Keratinocyte (primary cell): ENCODE measurements around the gene LRRC51. TPM values are rescaled to one million over a fixed set of nuclear protein-coding genes. Genes with fewer than 3 reads are reported as not detected.

Experiments used
- DNase-seq: peaks from one replicate; pipeline ENCODE4 v3.0.0-alpha.2; 2011; ENCODE audit warnings: low read depth, missing footprints, low spot score
- FAIRE-seq: peaks from 2 replicates; lab custom pipeline; 2011; peaks lifted over from hg19 to GRCh38; lab: Jason Lieb, UNC
- H2AFZ ChIP-seq: 2 replicates; pipeline ENCODE4 v1.6.0; 2012; ENCODE audit warnings: low read length, control low read depth, inconsistent platforms; ENCODE audit not compliant: control insufficient read depth
- H3K27ac ChIP-seq: 2 replicates; pipeline ENCODE4 v1.5.1; 2011; ENCODE audit warnings: low read length; ENCODE audit not compliant: control insufficient read depth, insufficient read depth
- H3K27me3 ChIP-seq: 3 replicates; pipeline ENCODE4 v1.6.0; 2011; ENCODE audit warnings: low read length; ENCODE audit not compliant: control insufficient read depth, insufficient read depth; ENCODE audit errors: extremely low read depth
- H3K36me3 ChIP-seq, 2 experiments: 2 replicates in 1 of 2; 3 replicates in 1 of 2; pipeline ENCODE4 v1.5.1; 2011; ENCODE audit warnings: low read length in 2 of 2, mild to moderate bottlenecking in 1 of 2; ENCODE audit not compliant: control insufficient read depth in 2 of 2, insufficient read depth in 2 of 2; ENCODE audit errors: extremely low read depth in 1 of 2
- H3K4me1 ChIP-seq: 3 replicates; pipeline ENCODE4 v1.5.1; 2011; ENCODE audit warnings: low read length; ENCODE audit not compliant: control insufficient read depth, insufficient read depth; ENCODE audit errors: extremely low read depth
- H3K4me2 ChIP-seq: 3 replicates; pipeline ENCODE4 v1.6.0; 2011; ENCODE audit warnings: low read depth, low read length; ENCODE audit not compliant: control insufficient read depth, insufficient read depth; ENCODE audit errors: extremely low read depth
- H3K4me3 ChIP-seq, 3 experiments: fragments of 200-600 bp in 1 of 3; sonication (generic) in 1 of 3; 2 replicates in 2 of 3; 3 replicates in 1 of 3; pipeline ENCODE4 v1.5.1; 2011 to 2016; ENCODE audit warnings: low read length in 3 of 3, mild to moderate bottlenecking in 3 of 3, control low read depth in 2 of 3, inconsistent platforms in 1 of 3, low read depth in 1 of 3, mixed read lengths in 1 of 3, mixed run types in 1 of 3, moderate library complexity in 1 of 3; ENCODE audit not compliant: control insufficient read depth in 2 of 3, insufficient read depth in 2 of 3; ENCODE audit errors: extremely low read depth in 1 of 3
- H3K79me2 ChIP-seq: 2 replicates; pipeline ENCODE4 v1.6.0; 2012; ENCODE audit warnings: low read length; ENCODE audit not compliant: control insufficient read depth, insufficient read depth
- H3K9ac ChIP-seq: 3 replicates; pipeline ENCODE4 v1.6.0; 2011; ENCODE audit warnings: low read length; ENCODE audit not compliant: control insufficient read depth, insufficient read depth; ENCODE audit errors: extremely low read depth
- H3K9me1 ChIP-seq: 3 replicates; pipeline ENCODE4 v1.6.0; 2011; ENCODE audit warnings: low read length; ENCODE audit not compliant: control insufficient read depth, insufficient read depth; ENCODE audit errors: extremely low read depth
- H3K9me3 ChIP-seq: 2 replicates; pipeline ENCODE4 v1.5.1; 2012; ENCODE audit warnings: low read depth, low read length; ENCODE audit not compliant: control insufficient read depth
- H4K20me1 ChIP-seq: 3 replicates; pipeline ENCODE4 v1.6.0; 2011; ENCODE audit warnings: low read length; ENCODE audit not compliant: control insufficient read depth, insufficient read depth; ENCODE audit errors: extremely low read depth
- EZH2 ChIP-seq: IDR thresholded peaks from one replicate; pipeline ENCODE4 v1.6.1; 2012; ENCODE audit warnings: inconsistent platforms, mild to moderate bottlenecking, low read length, moderate library complexity
- dilution Hi-C: fragments of 300-500 bp; cut with MboI; formaldehyde crosslinking; loops from one replicate; pipeline ENCODE4 v1.7.0; 2020; ENCODE audit warnings: low sequenced_read_pairs; ENCODE audit not compliant: extremely low pct_ligation_motif_present
- polyA plus RNA-seq, 5 experiments: library from polyadenylated mRNA; depleted of rRNA in 3 of 5; stranded (reverse) in 3 of 5; stranded (forward) in 1 of 5; unstranded in 1 of 5; fragments of >200 nt; gene quantifications; 1 replicate in 1 of 5; 2 replicates in 3 of 5; 3 replicates in 1 of 5; pipeline versions ENCODE4 v1.2.1 to v1.2.3, GENCODE V29; 2011 to 2012; ENCODE audit warnings: missing spikeins in 2 of 5, low read depth in 1 of 5, low replicate concordance in 1 of 5
- TF ChIP-seq, protein P1 (sequence below), 3 experiments: IDR thresholded peaks in 1 of 3; conservative IDR thresholded peaks in 1 of 3; optimal IDR thresholded peaks in 1 of 3; 2 replicates in 2 of 3; 3 replicates in 1 of 3; pipeline versions ENCODE3 to v1.5.1; 2011; ENCODE audit warnings: low read length in 3 of 3, mild to moderate bottlenecking in 3 of 3, moderate library complexity in 2 of 3, control low read depth in 1 of 3, inconsistent platforms in 1 of 3; ENCODE audit not compliant: insufficient read depth in 2 of 3; ENCODE audit errors: extremely low read depth in 1 of 3

Gene LRRC51
- polyA plus RNA-seq, 1 donor (not counting 4 experiments of a cell fraction or from before 2014, with no cell fraction given), result 5.2 TPM

DNA sequence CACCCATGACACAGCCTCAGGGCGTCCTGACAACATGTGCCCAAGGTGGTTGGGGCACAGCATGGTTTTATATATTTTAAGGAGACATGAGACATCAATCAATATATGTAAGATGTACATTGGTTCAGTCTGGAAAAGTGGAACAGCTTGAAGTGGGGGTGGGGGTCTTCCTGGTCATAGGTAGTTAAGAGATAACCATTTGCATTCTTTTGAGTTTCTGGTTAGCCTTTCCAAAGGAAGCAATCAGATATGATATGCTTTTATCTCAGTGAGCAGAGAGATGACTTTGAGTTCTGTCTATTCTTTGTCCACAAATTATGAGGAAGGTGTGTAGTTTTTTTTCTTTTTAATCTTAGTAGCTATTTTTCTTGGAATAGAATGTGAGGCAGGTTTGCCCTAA, 42.0 kb downstream of the LRRC51 start:
- Histone ChIP-seq H3K9me3 (no peaks in the 10 kb centered on the region), H4K20me1 (no peaks in the 10 kb centered on the region), H3K36me3 (peaks cover 2 to 16% of the 10 kb centered on the region in 2 experiments), H3K9ac (no peak overlapping the region), H3K4me2 (no peak overlapping the region), H3K27me3 (no peaks in the 10 kb centered on the region), H3K79me2 (no peaks in the 10 kb centered on the region), H3K9me1 (no peaks in the 10 kb centered on the region), H2AFZ (no peak overlapping the region), H3K27ac (no peak overlapping the region), H3K4me3 (no peak overlapping the region), H3K4me1 (peaks cover 6% of the 10 kb centered on the region)
- FAIRE-seq (no peak), DNase-seq (no peak)
- TF ChIP-seq, protein P1, sequence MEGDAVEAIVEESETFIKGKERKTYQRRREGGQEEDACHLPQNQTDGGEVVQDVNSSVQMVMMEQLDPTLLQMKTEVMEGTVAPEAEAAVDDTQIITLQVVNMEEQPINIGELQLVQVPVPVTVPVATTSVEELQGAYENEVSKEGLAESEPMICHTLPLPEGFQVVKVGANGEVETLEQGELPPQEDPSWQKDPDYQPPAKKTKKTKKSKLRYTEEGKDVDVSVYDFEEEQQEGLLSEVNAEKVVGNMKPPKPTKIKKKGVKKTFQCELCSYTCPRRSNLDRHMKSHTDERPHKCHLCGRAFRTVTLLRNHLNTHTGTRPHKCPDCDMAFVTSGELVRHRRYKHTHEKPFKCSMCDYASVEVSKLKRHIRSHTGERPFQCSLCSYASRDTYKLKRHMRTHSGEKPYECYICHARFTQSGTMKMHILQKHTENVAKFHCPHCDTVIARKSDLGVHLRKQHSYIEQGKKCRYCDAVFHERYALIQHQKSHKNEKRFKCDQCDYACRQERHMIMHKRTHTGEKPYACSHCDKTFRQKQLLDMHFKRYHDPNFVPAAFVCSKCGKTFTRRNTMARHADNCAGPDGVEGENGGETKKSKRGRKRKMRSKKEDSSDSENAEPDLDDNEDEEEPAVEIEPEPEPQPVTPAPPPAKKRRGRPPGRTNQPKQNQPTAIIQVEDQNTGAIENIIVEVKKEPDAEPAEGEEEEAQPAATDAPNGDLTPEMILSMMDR (optimal IDR thresholded peaks at IDR 0.05 in 1 of 3, IDR thresholded peaks at IDR 0.05 in 1 of 3, conservative IDR thresholded peaks at IDR 0.05 in 1 of 3; ENCODE audit: extremely low read depth in 1 of 3, insufficient read depth in 2 of 3, low read length in 3 of 3), result no peak
- no peak for TF ChIP-seq EZH2
- dilution Hi-C loops, result no loop called here

DNA sequence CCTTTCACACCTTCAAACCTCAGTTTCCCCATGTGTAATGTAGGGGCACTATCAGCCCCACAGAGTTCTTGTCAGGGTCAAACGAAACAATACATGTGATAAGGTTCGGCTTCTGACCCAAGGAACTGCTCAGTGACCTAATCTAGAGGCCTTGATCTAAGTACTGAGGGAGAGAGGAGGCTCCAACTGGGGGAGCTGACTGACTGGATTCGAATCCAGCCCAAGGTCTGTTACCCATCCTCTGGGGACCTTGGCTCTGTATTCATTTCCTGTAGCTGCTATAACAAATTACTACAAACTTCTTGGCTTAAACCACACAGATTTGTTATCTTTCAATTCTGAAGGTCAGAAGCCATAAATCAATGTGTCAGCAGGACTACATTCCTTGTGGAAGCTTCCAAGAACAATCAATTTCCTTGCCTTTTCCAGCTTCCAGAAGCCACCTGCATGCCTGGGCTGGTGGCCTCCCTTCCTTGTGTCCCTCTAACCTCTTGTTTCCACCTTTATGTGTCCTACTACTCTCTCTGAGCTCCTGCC, 42.5 kb downstream of the LRRC51 start:
- dilution Hi-C loops, result no loop called here
- Histone ChIP-seq H3K27me3 (no peaks in the 10 kb centered on the region), H2AFZ (no peak overlapping the region), H3K4me3 (no peak overlapping the region), H3K9ac (no peak overlapping the region), H3K79me2 (no peaks in the 10 kb centered on the region), H4K20me1 (no peaks in the 10 kb centered on the region), H3K9me1 (no peaks in the 10 kb centered on the region), H3K4me2 (no peak overlapping the region), H3K4me1 (peaks cover 6% of the 10 kb centered on the region), H3K36me3 (peaks cover 0 to 14% of the 10 kb centered on the region in 2 experiments), H3K9me3 (no peaks in the 10 kb centered on the region), H3K27ac (no peak overlapping the region)
- no peak for FAIRE-seq
- DNase-seq, result no peak
- TF ChIP-seq, protein P1 (optimal IDR thresholded peaks at IDR 0.05 in 1 of 3, IDR thresholded peaks at IDR 0.05 in 1 of 3, conservative IDR thresholded peaks at IDR 0.05 in 1 of 3; ENCODE audit: extremely low read depth in 1 of 3, insufficient read depth in 2 of 3, low read length in 3 of 3), result no peak
- TF ChIP-seq EZH2, result no peak
